Stimulated activated CD8-positive, alpha-beta memory T cell treated with anti-CD3 and anti-CD28 coated beads, Interleukin-12 subunit alpha, Interleukin-12 subunit beta, amount 100 ng/mL, for 1 hour (primary cell): ENCODE results near the gene ABCG1.
"Not testable (repeated sequence)": the region's sequence is repeated elsewhere in the genome, so short reads cannot be mapped to it uniquely, and the experiment has no call there.

Source experiments
- DNase-seq: peaks from one replicate; pipeline ENCODE4 v3.0.0-alpha.2; 2020; ENCODE audit warnings: low read depth

Gene ABCG1

DNA sequence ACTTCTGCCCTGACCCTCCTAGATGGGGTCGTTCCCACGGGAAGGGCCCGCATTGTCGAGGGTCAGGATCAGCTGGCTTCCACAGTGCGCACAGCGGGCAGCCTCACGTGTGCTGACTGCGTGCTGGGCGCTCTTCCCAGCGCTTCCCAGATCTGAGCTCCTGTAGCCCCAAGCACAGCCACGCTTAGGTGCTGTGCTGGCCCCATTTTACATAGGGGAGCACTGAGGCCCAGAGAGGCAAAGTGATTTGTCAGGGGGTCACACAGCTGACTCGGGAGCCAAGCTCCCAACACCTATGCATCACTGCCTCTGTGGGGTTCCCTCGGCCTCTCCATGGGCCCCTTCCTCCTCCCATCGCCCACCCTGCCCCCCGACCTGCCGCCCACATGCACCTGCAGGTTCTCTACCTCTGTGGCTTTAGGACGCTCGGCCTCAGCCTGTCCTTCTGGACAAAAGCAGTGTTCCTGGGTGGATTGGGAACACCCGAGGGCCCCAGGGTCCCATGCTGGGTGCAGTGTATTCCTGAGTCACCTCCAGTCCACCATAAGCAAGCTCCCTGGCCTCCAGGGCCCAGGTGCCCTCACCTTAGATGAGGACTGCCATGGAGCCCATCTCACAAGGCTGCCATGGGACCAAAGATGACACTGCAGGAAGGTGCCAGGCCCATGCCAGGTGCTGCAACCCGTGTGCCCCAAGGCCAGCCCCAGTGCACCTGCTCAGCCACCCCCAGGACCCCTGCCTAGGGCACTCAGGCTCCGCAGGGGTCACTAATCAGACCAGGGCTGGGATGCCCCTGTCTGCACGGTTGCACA lies 73.0 kb downstream of the ABCG1 start:
- no peak for DNase-seq

GRCh38 chr21:42292563-42293142 lies 73.7 kb downstream of the ABCG1 start:
- not testable (repeated sequence) for DNase-seq

DNA sequence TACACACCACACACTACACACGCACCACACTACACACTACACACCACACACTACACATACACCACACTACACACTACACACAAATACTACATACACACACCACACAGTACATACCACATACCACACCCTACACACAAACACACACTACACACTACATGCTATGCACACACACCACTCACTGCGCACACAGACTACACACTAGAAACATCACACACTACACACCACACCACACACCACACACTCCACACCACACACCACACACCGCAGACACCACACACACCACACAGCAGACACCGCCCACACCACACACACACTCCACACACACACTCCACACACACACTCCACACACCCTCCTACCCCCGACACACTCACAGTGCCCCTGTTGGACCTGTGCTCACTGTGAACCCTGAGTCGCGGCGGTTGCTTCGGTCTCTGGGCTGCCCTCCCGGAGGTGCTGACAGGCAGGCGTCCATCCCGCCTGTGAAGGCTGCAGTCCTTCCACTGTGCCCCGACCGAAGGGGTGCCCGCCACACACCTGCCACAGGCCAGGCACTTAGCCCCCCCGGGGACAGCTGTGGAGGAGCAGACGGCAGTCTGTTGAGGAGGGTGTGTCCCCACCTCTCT lies 74.8 kb downstream of the ABCG1 start:
- DNase-seq, result no peak

DNA sequence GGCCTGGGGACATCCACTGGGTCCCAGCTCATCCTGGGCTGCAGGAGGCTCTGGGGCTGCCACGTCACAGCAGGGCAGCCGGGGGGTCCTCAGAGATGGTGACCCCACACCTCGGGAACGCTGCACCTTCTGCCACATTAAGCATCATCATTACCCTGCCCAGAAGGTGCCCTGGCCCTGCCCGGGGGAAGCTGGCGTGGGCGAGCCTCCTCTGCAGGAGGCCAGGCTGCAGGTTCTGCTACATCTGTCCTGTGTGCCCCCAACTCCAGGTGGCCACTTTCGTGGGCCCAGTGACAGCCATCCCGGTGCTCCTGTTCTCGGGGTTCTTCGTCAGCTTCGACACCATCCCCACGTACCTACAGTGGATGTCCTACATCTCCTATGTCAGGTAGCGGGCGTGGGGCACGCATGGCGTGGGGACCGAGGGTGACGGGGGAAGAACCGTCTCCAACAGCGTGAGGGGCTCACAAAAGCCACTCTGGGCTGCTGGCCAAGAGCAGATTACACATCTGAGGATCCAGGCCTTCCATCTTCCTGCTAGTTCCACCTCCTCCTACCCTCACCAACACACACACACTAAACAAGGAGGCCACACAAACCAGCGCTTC lies 75.4 kb downstream of the ABCG1 start:
- no peak for DNase-seq

GRCh38 chr21:42295845-42296244 lies 76.9 kb downstream of the ABCG1 start:
- no peak for DNase-seq

DNA sequence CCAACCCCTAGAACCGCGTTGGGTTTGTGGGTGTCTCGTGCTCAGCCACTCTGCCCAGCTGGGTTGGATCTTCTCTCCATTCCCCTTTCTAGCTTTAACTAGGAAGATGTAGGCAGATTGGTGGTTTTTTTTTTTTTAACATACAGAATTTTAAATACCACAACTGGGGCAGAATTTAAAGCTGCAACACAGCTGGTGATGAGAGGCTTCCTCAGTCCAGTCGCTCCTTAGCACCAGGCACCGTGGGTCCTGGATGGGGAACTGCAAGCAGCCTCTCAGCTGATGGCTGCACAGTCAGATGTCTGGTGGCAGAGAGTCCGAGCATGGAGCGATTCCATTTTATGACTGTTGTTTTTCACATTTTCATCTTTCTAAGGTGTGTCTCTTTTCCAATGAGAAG lies 77.6 kb downstream of the ABCG1 start:
- DNase-seq, result no peak

- DNase-seq, result no peak
These were observed 78.4 kb downstream of the ABCG1 start for GRCh38 chr21:42297377-42297776.

DNA sequence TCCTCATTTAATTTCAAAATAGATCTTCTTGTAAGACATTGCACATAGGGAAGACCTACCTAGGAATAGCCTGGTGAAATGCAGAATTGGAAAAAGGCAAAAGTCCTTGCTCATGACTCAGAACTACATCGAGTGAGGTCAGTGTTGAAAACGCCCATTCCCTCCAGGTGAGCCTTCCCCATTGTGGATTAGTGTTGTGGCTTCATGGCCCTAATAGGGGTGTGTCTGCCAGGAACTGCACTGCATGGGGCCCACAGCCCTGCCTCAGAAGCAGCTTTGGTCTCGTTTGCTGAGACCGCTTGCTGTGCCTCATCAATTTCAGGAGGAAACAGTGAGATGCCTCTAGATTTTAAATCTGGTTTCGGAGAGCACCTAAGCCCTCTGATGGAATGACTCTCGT lies 79.3 kb downstream of the ABCG1 start:
- no peak for DNase-seq

GRCh38 chr21:42298657-42299056 lies 79.7 kb downstream of the ABCG1 start:
- no peak for DNase-seq

- DNase-seq, result no peak
These were observed 80.5 kb downstream of the ABCG1 start for GRCh38 chr21:42299324-42300044.

- no peak for DNase-seq
These were observed 81.2 kb downstream of the ABCG1 start for GRCh38 chr21:42300045-42300583.

DNA sequence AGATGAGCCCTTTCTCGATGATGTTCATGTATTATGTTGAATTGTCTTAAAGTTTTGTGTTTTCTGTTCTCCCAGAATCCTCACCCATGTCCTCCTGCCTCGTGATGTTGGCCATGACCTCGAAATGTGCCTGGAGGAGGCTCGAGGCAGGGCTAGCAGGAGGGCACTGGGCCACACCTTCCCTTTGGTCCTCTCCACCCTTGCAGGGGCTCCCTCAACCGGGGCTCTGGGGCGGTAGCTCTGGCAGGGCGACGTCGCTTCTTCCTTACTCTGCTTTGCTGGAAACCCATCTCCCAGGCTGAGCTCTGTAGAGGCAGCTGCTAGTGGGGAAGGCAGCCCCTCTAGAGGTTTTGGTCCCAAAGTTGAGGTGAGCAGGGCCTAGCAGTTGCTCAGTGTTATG lies 82.0 kb downstream of the ABCG1 start:
- DNase-seq, result no peak

GRCh38 chr21:42301371-42302075 lies 82.6 kb downstream of the ABCG1 start:
- no peak for DNase-seq

- no peak for DNase-seq
These were observed 83.2 kb downstream of the ABCG1 start for GRCh38 chr21:42302076-42302650.

GRCh38 chr21:42302794-42303193 lies 83.9 kb downstream of the ABCG1 start:
- no peak for DNase-seq

GRCh38 chr21:42303443-42303842 lies 84.5 kb downstream of the ABCG1 start:
- no peak for DNase-seq

DNA sequence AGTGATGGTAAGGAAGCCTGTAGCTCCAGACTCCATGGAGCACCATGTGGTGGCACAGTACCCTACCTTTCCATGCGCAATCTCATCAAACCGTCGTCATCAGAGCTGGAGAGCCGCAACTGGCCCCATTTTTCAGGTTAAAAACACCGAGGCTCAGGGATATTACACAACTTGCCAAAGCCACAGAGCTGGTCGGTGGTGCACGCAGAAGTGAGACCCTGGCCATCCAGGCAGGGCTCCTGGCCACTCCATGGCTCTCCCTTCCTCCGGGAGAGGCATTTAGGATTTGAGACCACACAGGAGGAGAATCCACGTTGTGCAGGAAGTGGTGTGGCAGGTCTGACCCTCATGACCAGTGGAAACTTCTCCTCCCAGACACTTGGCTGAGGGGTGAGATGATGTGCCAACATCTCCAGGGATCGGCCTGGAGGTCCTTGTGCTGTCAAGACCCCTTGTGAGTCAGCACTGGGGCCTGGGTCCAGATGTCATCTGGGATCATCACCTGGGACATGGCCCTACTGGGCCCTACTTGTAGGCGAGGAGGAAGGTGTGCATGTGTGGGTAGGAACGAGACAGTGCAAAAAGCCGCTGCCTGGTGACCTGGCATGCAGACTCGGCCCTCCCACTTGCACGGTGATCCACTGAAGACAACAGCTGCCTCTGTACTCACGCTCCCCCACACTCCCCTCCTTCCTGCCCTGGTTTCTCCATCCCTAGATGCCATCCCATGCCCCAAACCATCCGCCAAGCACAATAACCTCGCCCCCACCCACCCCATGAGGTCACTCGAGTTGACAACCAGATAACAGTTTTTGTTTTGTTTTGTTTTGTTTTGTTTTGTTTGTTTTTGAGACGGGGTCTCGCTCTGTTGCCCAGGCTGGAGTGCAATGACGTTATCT lies 85.9 kb downstream of the ABCG1 start:
- no peak for DNase-seq

DNA sequence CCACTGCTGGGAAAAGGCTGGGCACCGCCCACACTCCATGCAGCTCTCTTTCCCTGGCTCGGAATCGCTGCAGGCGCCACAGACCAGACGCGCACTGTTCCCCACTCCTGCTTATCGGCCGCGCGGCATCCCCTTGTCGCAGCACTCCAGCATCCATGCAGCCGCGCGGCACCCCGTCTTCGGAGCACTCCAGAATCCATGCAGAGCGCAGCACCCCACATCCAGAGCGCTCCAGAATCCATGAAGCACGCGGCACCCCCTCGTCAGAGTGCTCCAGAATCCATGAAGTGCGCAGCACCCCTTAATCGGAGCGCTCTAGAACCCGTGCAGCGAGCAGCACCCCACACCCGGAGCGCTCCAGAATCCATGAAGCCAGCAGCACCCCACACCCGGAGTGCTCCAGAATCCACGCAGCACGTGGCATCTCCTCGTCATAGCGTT lies 86.8 kb downstream of the ABCG1 start:
- DNase-seq, result no peak

DNA sequence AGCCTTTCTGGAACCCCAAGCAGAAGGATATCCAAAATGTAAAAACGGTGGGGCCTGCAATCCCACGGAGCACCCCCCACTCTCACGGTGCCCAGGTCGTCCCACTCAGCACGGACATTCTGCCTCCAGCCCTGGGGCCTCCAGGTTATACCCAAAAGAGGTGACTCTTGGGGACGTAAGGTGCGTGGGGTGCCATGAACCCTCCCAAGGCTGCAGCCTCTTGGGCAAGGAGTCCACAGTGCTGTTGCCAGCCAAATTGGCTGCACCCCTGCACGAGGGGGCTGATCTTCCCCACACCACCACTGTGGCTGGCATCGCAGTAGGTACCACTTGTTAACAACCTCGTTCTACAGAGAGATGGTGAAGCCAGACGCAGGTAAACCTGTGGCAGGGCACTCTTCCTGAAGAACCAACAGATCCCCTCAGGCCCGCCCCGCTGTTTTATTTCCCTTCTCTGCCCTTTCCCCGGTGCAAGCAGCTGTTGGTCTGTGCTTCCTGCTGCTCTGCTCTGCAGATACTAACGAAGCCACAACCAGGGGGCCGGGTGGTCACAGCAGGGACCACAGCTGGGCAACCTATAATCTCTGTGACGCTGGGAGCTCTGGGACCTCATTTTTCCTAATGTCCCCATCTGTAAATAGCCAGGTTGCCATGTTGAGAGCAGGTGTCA lies 87.6 kb downstream of the ABCG1 start:
- DNase-seq, result no peak
